ENCODE measurements around the gene MAGIX. TPM values are rescaled to one million over a fixed set of nuclear protein-coding genes. Genes with fewer than 3 reads are reported as not detected.
"Not testable (repeated sequence)": the region's sequence is repeated elsewhere in the genome, so short reads cannot be mapped to it uniquely, and the experiment has no call there.

MAGIX gene
- total and polyA plus RNA-seq, 2 experiments from 2014 or later, result 0.66 to 0.83 TPM

GRCh38 chrX:49147936-49148335 is 14.6 kb upstream of the MAGIX start:
- H3F3A ChIP-seq (replicated peaks; ENCODE audit: low read depth), result no peaks in the 10 kb centered on the region
- no peak overlapping the region for H3K4me3 ChIP-seq
- no peaks in the 10 kb centered on the region for H3K79me2 ChIP-seq (replicated peaks; ENCODE audit: insufficient read depth)
- ATAC-seq (no peak), DNase-seq (ENCODE audit: low spot score) (no peak)
- H2AFZ ChIP-seq, result no peak overlapping the region
- no peaks in the 10 kb centered on the region for H4K20me1 ChIP-seq (replicated peaks; ENCODE audit: insufficient read depth)
- no peak overlapping the region for H3K4me2 ChIP-seq
- no peaks in the 10 kb centered on the region for H3K36me3 Mint-ChIP-seq (ENCODE audit: low read depth)
- no peak overlapping the region for H3K4me3 Mint-ChIP-seq
- H3K9me3 Mint-ChIP-seq, result no peaks in the 10 kb centered on the region
- no peaks in the 10 kb centered on the region for H3K9me2 ChIP-seq (ENCODE audit: insufficient read depth)
- no peak overlapping the region for H3K27ac ChIP-seq (ENCODE audit: low read depth)
- H3K36me3 ChIP-seq (ENCODE audit: insufficient read depth), result no peaks in the 10 kb centered on the region
- no peaks in the 10 kb centered on the region for H3K27me3 ChIP-seq (ENCODE audit: insufficient read depth)
- TF ChIP-seq, protein P1, sequence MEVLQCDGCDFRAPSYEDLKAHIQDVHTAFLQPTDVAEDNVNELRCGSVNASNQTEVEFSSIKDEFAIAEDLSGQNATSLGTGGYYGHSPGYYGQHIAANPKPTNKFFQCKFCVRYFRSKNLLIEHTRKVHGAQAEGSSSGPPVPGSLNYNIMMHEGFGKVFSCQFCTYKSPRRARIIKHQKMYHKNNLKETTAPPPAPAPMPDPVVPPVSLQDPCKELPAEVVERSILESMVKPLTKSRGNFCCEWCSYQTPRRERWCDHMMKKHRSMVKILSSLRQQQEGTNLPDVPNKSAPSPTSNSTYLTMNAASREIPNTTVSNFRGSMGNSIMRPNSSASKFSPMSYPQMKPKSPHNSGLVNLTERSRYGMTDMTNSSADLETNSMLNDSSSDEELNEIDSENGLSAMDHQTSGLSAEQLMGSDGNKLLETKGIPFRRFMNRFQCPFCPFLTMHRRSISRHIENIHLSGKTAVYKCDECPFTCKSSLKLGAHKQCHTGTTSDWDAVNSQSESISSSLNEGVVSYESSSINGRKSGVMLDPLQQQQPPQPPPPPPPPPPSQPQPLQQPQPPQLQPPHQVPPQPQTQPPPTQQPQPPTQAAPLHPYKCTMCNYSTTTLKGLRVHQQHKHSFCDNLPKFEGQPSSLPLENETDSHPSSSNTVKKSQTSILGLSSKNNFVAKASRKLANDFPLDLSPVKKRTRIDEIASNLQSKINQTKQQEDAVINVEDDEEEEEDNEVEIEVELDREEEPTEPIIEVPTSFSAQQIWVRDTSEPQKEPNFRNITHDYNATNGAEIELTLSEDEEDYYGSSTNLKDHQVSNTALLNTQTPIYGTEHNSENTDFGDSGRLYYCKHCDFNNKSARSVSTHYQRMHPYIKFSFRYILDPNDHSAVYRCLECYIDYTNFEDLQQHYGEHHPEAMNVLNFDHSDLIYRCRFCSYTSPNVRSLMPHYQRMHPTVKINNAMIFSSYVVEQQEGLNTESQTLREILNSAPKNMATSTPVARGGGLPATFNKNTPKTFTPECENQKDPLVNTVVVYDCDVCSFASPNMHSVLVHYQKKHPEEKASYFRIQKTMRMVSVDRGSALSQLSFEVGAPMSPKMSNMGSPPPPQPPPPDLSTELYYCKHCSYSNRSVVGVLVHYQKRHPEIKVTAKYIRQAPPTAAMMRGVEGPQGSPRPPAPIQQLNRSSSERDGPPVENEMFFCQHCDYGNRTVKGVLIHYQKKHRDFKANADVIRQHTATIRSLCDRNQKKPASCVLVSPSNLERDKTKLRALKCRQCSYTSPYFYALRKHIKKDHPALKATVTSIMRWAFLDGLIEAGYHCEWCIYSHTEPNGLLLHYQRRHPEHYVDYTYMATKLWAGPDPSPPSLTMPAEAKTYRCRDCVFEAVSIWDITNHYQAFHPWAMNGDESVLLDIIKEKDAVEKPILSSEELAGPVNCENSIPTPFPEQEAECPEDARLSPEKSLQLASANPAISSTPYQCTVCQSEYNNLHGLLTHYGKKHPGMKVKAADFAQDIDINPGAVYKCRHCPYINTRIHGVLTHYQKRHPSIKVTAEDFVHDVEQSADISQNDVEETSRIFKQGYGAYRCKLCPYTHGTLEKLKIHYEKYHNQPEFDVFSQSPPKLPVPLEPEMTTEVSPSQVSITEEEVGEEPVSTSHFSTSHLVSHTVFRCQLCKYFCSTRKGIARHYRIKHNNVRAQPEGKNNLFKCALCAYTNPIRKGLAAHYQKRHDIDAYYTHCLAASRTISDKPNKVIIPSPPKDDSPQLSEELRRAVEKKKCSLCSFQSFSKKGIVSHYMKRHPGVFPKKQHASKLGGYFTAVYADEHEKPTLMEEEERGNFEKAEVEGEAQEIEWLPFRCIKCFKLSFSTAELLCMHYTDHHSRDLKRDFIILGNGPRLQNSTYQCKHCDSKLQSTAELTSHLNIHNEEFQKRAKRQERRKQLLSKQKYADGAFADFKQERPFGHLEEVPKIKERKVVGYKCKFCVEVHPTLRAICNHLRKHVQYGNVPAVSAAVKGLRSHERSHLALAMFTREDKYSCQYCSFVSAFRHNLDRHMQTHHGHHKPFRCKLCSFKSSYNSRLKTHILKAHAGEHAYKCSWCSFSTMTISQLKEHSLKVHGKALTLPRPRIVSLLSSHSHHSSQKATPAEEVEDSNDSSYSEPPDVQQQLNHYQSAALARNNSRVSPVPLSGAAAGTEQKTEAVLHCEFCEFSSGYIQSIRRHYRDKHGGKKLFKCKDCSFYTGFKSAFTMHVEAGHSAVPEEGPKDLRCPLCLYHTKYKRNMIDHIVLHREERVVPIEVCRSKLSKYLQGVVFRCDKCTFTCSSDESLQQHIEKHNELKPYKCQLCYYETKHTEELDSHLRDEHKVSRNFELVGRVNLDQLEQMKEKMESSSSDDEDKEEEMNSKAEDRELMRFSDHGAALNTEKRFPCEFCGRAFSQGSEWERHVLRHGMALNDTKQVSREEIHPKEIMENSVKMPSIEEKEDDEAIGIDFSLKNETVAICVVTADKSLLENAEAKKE (CRISPR knock-in tag; IDR thresholded peaks at IDR 0.05), result no peak
- TF ChIP-seq ZNF114 (CRISPR knock-in tag; IDR thresholded peaks at IDR 0.05) (no peak), EZH2 (IDR thresholded peaks at IDR 0.05; ENCODE audit: low read depth, unreplicated experiment) (no peak), ZNF331 (CRISPR knock-in tag; IDR thresholded peaks at IDR 0.05; ENCODE audit: low read depth) (no peak), NANOG (IDR thresholded peaks at IDR 0.05; ENCODE audit: borderline replicate concordance) (no peak)
- no peaks in the 10 kb centered on the region for H3K4me1 Mint-ChIP-seq
- no peak overlapping the region for H3K27ac Mint-ChIP-seq
- H3K27me3 Mint-ChIP-seq (ENCODE audit: insufficient read depth, low read depth, poor library complexity), result peaks cover 1% of the 10 kb centered on the region
- no peaks in the 10 kb centered on the region for H3K4me1 ChIP-seq (ENCODE audit: insufficient read depth)

DNA sequence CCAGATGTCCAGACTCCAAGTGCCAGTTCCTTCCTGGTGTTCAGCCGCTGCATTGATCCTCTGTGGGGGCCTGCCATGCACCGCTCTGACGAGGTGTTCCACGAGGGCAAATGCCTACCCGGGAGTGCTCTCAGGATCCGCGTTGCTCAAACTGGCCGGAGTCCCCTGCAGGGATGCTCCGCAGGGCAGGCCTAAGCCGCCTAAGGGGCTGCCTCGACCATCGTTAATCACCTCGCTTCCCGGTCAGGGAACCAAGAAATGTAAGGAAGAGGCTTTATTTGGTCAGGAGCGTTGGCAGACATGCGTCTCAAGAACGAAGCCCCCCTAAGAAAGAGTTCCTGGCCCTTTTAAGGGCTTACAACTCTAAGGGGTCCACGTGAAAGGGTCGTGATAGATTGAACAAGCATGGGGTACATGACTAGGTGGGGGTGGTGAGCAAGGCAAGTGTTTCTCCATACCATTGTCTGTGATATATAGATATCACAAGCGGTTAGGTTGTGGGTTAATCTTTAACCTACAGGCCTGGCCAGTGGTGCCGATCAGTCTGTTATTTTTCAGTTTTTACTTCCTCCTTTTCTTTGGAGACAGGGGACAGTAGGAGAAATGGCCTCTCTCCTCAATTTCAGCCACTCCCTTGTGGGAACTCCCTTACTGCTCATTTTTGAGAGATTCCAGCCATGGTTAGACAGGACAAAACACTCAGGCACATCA is 14.0 kb upstream of the MAGIX start:
- not testable (repeated sequence) for H4K20me1 ChIP-seq (replicated peaks; ENCODE audit: insufficient read depth); H3F3A ChIP-seq (replicated peaks; ENCODE audit: low read depth); H3K27ac Mint-ChIP-seq; H3K36me3 Mint-ChIP-seq (ENCODE audit: low read depth); H3K4me3 ChIP-seq; H3K27me3 ChIP-seq (ENCODE audit: insufficient read depth); H3K27ac ChIP-seq (ENCODE audit: low read depth); H3K9me3 Mint-ChIP-seq; H3K4me1 Mint-ChIP-seq; H3K36me3 ChIP-seq (ENCODE audit: insufficient read depth); H3K79me2 ChIP-seq (replicated peaks; ENCODE audit: insufficient read depth); DNase-seq (ENCODE audit: low spot score); H2AFZ ChIP-seq; H3K9me2 ChIP-seq (ENCODE audit: insufficient read depth); H3K4me2 ChIP-seq; ATAC-seq; H3K4me1 ChIP-seq (ENCODE audit: insufficient read depth); H3K4me3 Mint-ChIP-seq; H3K27me3 Mint-ChIP-seq (ENCODE audit: insufficient read depth, low read depth, poor library complexity)

DNA sequence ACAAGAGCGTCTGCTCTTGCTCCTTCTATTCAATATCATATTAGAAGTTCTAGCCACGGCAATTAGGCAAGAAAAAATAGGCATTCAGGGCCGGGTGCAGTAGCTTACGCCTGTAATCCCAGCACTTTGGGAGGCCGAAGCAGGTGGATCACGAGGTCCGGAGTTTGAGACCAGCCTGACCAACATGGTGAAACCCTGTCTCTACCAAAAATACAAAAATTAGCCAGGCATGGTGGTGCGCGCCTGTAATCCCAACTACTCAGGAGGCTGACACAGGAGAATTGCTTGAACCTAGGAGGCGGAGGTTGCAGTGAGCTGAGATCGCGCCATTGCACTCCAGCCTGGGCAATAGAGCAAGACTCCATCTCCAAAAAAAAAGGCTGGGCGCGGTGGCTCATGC is 13.3 kb upstream of the MAGIX start:
- not testable (repeated sequence) for DNase-seq (ENCODE audit: low spot score); H3K9me3 Mint-ChIP-seq; H3K4me1 ChIP-seq (ENCODE audit: insufficient read depth); H3K4me3 Mint-ChIP-seq; H3K27ac ChIP-seq (ENCODE audit: low read depth); H3K27me3 Mint-ChIP-seq (ENCODE audit: insufficient read depth, low read depth, poor library complexity); H4K20me1 ChIP-seq (replicated peaks; ENCODE audit: insufficient read depth); H3K4me1 Mint-ChIP-seq; H3K4me2 ChIP-seq; H3K36me3 ChIP-seq (ENCODE audit: insufficient read depth); H3K4me3 ChIP-seq; H3K27ac Mint-ChIP-seq; H3K27me3 ChIP-seq (ENCODE audit: insufficient read depth); H3K79me2 ChIP-seq (replicated peaks; ENCODE audit: insufficient read depth); H3F3A ChIP-seq (replicated peaks; ENCODE audit: low read depth); H3K36me3 Mint-ChIP-seq (ENCODE audit: low read depth); ATAC-seq; H3K9me2 ChIP-seq (ENCODE audit: insufficient read depth); H2AFZ ChIP-seq
